H1 (cell line): Measurements from ENCODE around the gene CREB1. TPM values are rescaled to one million over a fixed set of nuclear protein-coding genes. Genes with fewer than 3 reads are reported as not detected.

ENCODE experiments used
- CTCF ChIA-PET: fragments of 300-600 bp; sonication (Branson Sonifier 250); formaldehyde crosslinking; loops from one replicate; lab custom pipeline; 2021; ENCODE audit not compliant: partially characterized antibody; lab: Charles Lee
- POLR2A ChIA-PET: fragments of 300-600 bp; sonication (Branson Sonifier 250); formaldehyde crosslinking; loops from one replicate; lab custom pipeline; 2021; ENCODE audit warnings: inconsistent platforms; ENCODE audit not compliant: partially characterized antibody; lab: Charles Lee
- DNase-seq, 2 experiments: peaks; one replicate each; pipeline versions ENCODE4 v3.0.0 to v3.0.0-alpha.2; 2010 to 2022; ENCODE audit warnings: low spot score in 2 of 2, low read depth in 1 of 2, mixed read lengths in 1 of 2
- FAIRE-seq: peaks from 2 replicates; lab custom pipeline; 2011; peaks lifted over from hg19 to GRCh38; lab: Jason Lieb, UNC
- H2AFZ ChIP-seq: 2 replicates; pipeline ENCODE4 v1.8.1; 2012; ENCODE audit warnings: low read length, inconsistent platforms
- H2AK5ac ChIP-seq: 2 replicates; pipeline ENCODE4 v1.6.1; 2013; ENCODE audit warnings: low read depth, low read length
- H2BK120ac ChIP-seq: replicated peaks from 2 replicates; pipeline ENCODE3; 2013; ENCODE audit warnings: low read depth, low read length, inconsistent platforms
- H2BK12ac ChIP-seq: 2 replicates; pipeline ENCODE4 v1.6.1; 2013; ENCODE audit warnings: low read depth, low read length
- H2BK15ac ChIP-seq: 2 replicates; pipeline ENCODE4 v1.6.1; 2013; ENCODE audit warnings: low read length
- H2BK20ac ChIP-seq: 2 replicates; pipeline ENCODE4 v1.6.1; 2013; ENCODE audit warnings: low read length
- H2BK5ac ChIP-seq: 2 replicates; pipeline ENCODE4 v1.6.1; 2013; ENCODE audit warnings: low read depth, low read length
- H3K14ac ChIP-seq: 2 replicates; pipeline ENCODE4 v1.6.1; 2013; ENCODE audit warnings: inconsistent platforms; ENCODE audit not compliant: insufficient read length
- H3K18ac ChIP-seq: 2 replicates; pipeline ENCODE4 v1.6.1; 2013; ENCODE audit warnings: low read length; ENCODE audit errors: extremely low read depth
- H3K23ac ChIP-seq: 2 replicates; pipeline ENCODE4 v1.6.1; 2013; ENCODE audit warnings: inconsistent platforms; ENCODE audit not compliant: insufficient read length
- H3K23me2 ChIP-seq: 2 replicates; pipeline ENCODE4 v1.6.1; 2013; ENCODE audit warnings: low read depth, low read length
- H3K27ac ChIP-seq: 2 replicates; pipeline ENCODE4 v1.6.1; 2011; ENCODE audit warnings: low read depth, low read length, inconsistent platforms
- H3K27me3 ChIP-seq, 4 experiments: replicated peaks in 1 of 4; 1 replicate in 1 of 4; 2 replicates in 3 of 4; pipeline versions ENCODE4 v1.6.1 to v1.8.1; 2011 to 2013; ENCODE audit warnings: low read length in 3 of 4, mild to moderate bottlenecking in 3 of 4, inconsistent platforms in 2 of 4, mixed read lengths in 2 of 4, moderate library complexity in 1 of 4; ENCODE audit not compliant: control insufficient read depth in 3 of 4, insufficient read depth in 3 of 4; ENCODE audit errors: extremely low read depth in 1 of 4
- H3K36me3 ChIP-seq, 4 experiments: 2 replicates each; pipeline versions ENCODE4 v1.6.1 to v1.8.1; 2011 to 2013; ENCODE audit warnings: mild to moderate bottlenecking in 4 of 4, low read length in 3 of 4, moderate library complexity in 2 of 4, control low read depth in 1 of 4, inconsistent platforms in 1 of 4; ENCODE audit not compliant: insufficient read depth in 4 of 4, control insufficient read depth in 2 of 4
- H3K4ac ChIP-seq: replicated peaks from 2 replicates; pipeline ENCODE3; 2013; ENCODE audit warnings: low read length, low read depth, mixed read lengths, inconsistent platforms; ENCODE audit not compliant: insufficient read length
- H3K4me1 ChIP-seq, 4 experiments: replicated peaks in 1 of 4; 1 replicate in 1 of 4; 2 replicates in 3 of 4; pipeline versions ENCODE4 v1.6.1 to v1.8.1; 2011 to 2013; ENCODE audit warnings: low read length in 3 of 4, inconsistent platforms in 2 of 4, mixed read lengths in 1 of 4; ENCODE audit not compliant: insufficient read depth in 4 of 4, control insufficient read depth in 3 of 4
- H3K4me2 ChIP-seq, 2 experiments: 2 replicates each; pipeline versions ENCODE4 v1.6.1 to v1.8.1; 2011 to 2013; ENCODE audit warnings: low read depth in 2 of 2, low read length in 2 of 2, control low read depth in 1 of 2, inconsistent platforms in 1 of 2, mild to moderate bottlenecking in 1 of 2; ENCODE audit not compliant: insufficient read depth in 1 of 2
- H3K4me3 ChIP-seq, 4 experiments: fragments of 200-600, 300-600 bp in 1 of 4; sonication (generic), shearing (Covaris generic), sonication (Bioruptor Twin) in 1 of 4; 2 replicates each; pipeline versions ENCODE4 v1.5.1 to v1.8.1; 2011 to 2016; ENCODE audit warnings: low read length in 4 of 4, low read depth in 3 of 4, control low read depth in 2 of 4, inconsistent platforms in 2 of 4, mild to moderate bottlenecking in 2 of 4, mixed read lengths in 1 of 4, moderate library complexity in 1 of 4; ENCODE audit not compliant: insufficient read depth in 2 of 4; ENCODE audit errors: extremely low read depth in 1 of 4
- H3K56ac ChIP-seq: replicated peaks from 2 replicates; pipeline ENCODE3; 2013; ENCODE audit warnings: low read depth, mild to moderate bottlenecking, mixed read lengths, low read length, inconsistent platforms; ENCODE audit not compliant: insufficient read length
- H3K79me1 ChIP-seq: 2 replicates; pipeline ENCODE4 v1.6.1; 2013; ENCODE audit warnings: low read depth, low read length, control low read depth
- H3K79me2 ChIP-seq, 2 experiments: 2 replicates each; pipeline versions ENCODE4 v1.6.1 to v1.8.1; 2012 to 2013; ENCODE audit warnings: low read length in 2 of 2, mild to moderate bottlenecking in 2 of 2, inconsistent platforms in 1 of 2; ENCODE audit not compliant: insufficient read depth in 2 of 2, control insufficient read depth in 1 of 2
- H3K9ac ChIP-seq, 4 experiments: replicated peaks in 1 of 4; 1 replicate in 1 of 4; 2 replicates in 3 of 4; pipeline versions ENCODE4 v1.6.1 to v1.8.1; 2011 to 2013; ENCODE audit warnings: low read depth in 3 of 4, low read length in 3 of 4, control low read depth in 2 of 4, mild to moderate bottlenecking in 2 of 4, moderate library complexity in 2 of 4, inconsistent platforms in 1 of 4; ENCODE audit errors: extremely low read depth in 1 of 4
- H3K9me3 ChIP-seq, 2 experiments: 2 replicates each; pipeline versions ENCODE4 v1.6.1 to v1.8.1; 2012 to 2013; ENCODE audit warnings: mild to moderate bottlenecking in 2 of 2, moderate library complexity in 2 of 2, control low read depth in 1 of 2, inconsistent platforms in 1 of 2, low read depth in 1 of 2, low read length in 1 of 2, mixed read lengths in 1 of 2; ENCODE audit not compliant: insufficient read depth in 2 of 2
- H4K20me1 ChIP-seq, 2 experiments: replicated peaks in 1 of 2; 2 replicates each; pipeline versions ENCODE3 to v1.8.1; 2011 to 2013; ENCODE audit warnings: inconsistent platforms in 2 of 2, low read length in 2 of 2, mild to moderate bottlenecking in 1 of 2; ENCODE audit not compliant: insufficient read depth in 2 of 2, control insufficient read depth in 1 of 2
- H4K5ac ChIP-seq: 2 replicates; pipeline ENCODE4 v1.6.1; 2013; ENCODE audit warnings: low read length, low read depth, mixed read lengths, inconsistent platforms; ENCODE audit not compliant: insufficient read length
- H4K8ac ChIP-seq: 2 replicates; pipeline ENCODE4 v1.8.0; 2013; ENCODE audit warnings: mild to moderate bottlenecking, moderate library complexity, low read length, inconsistent platforms; ENCODE audit not compliant: insufficient read depth; ENCODE audit errors: extremely low read depth
- H4K91ac ChIP-seq: replicated peaks from 2 replicates; pipeline ENCODE3; 2013; ENCODE audit warnings: low read length, mixed read lengths, inconsistent platforms; ENCODE audit not compliant: insufficient read length
- BCL11A ChIP-seq, 2 experiments: IDR thresholded peaks; one replicate each; pipeline ENCODE4 v1.6.1; 2011; ENCODE audit warnings: low read depth in 2 of 2, low read length in 2 of 2, mild to moderate bottlenecking in 2 of 2
- CBX8 ChIP-seq: fragments of 300-800, 300-1000 bp; sonication (generic); IDR thresholded peaks from 2 replicates; pipeline ENCODE4 v1.7.1; 2016; ENCODE audit warnings: low read depth, low read length, borderline replicate concordance
- POLR2AphosphoS5 ChIP-seq: IDR thresholded peaks from 2 replicates; pipeline ENCODE4 v1.6.1; 2011; ENCODE audit warnings: low read depth, low read length
- RBBP5 ChIP-seq: IDR thresholded peaks from 2 replicates; pipeline ENCODE4 v1.7.1; 2012; ENCODE audit warnings: low read depth, mild to moderate bottlenecking, inconsistent platforms, low read length, moderate library complexity, borderline replicate concordance
- TAF7 ChIP-seq: optimal IDR thresholded peaks from 2 replicates; pipeline ENCODE3; 2011; ENCODE audit warnings: low read depth, mild to moderate bottlenecking, inconsistent platforms, low read length, moderate library complexity, borderline replicate concordance
- TEAD4 ChIP-seq: IDR thresholded peaks from 2 replicates; pipeline ENCODE4 v1.6.1; 2012; ENCODE audit warnings: low read depth, low read length, inconsistent platforms, mixed read lengths
- ZNF274 ChIP-seq: IDR thresholded peaks from 2 replicates; pipeline ENCODE4 v1.7.0; 2012; ENCODE audit warnings: low read length, borderline replicate concordance; ENCODE audit errors: extremely low read depth
- WGBS, 2 experiments: shearing (Covaris generic) in 1 of 2; methylation state at CpG; one replicate each; pipeline versions ENCODE4 v1.1.6 to v1.1.7; 2013 to 2015; ENCODE audit warnings: low lambda C conversion rate in 2 of 2, mixed read lengths in 2 of 2, inconsistent platforms in 1 of 2, low coverage in 1 of 2, missing lambda C conversion rate in 1 of 2; ENCODE audit not compliant: insufficient replicate concordance in 2 of 2, insufficient coverage in 1 of 2, insufficient read length in 1 of 2; ENCODE audit errors: extremely low coverage in 1 of 2, missing lambda C conversion rate in 1 of 2; 5-methylcytosine and 5-hydroxymethylcytosine counted together
- polyA plus RNA-seq, 7 experiments: library from polyadenylated mRNA; depleted of rRNA in 3 of 7; stranded (reverse) in 5 of 7; unstranded in 2 of 7; fragments of >200 nt in 5 of 7; fragments of 200-250 nt in 2 of 7; gene quantifications; 1 replicate in 5 of 7; 2 replicates in 1 of 7; 4 replicates in 1 of 7; pipeline versions ENCODE4 v1.2.1 to v1.2.3, GENCODE V29; 2011 to 2013; ENCODE audit warnings: missing spikeins in 2 of 7, mixed read lengths in 2 of 7
- total RNA-seq: library from RNA; stranded (reverse); fragmentation: NEBNext Ultra II Directional; extraction: Animal tissue kit (Norgen Biotek cat#: 25700); gene quantifications from 2 replicates; pipeline ENCODE4 v1.2.1, GENCODE V29; 2021

CREB1 gene
- total and polyA plus RNA-seq, 2 of the 8 experiments (the other 6 are each of a cell fraction or from before 2014, with no cell fraction given): 46.3 to 99.0 TPM

DNA sequence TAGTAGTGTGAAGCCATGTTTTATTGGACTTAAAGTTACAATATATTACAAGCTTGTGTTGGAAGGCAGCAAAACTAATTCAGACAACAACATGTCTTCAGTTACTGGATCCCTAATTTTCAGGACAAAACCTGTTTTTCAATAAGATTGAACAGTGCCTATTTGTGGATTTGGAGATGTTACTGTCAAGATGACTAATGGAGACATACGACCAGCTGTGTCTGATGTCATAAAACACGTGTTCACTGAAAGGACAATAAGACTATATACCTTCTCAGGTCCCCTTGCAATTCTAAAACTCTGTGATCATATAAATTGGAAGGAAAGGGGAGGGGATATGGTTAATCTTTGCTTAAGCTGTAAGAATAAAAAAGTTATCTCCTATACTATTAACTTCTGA, 73.7 kb downstream of the CREB1 start:
- WGBS, 2 experiments: 86% methylated on average over 2 of the region's 2 CpGs; no CpG with 5 or more reads in 1 of the 2 experiments
- H3K4me3 ChIP-seq: no peak overlapping the region
- H2BK20ac ChIP-seq: no peak overlapping the region
- H3K27ac ChIP-seq: no peak overlapping the region
- DNase-seq (no peak), FAIRE-seq (no peak)
- ChIA-PET POLR2A (interaction anchor here (0.8 to 1.0 kb wide), 2 partner anchors 18 to 346 kb away, joined by 3 to 4 read pairs; no protein-coding TSS in a partner anchor), CTCF (interaction anchor here (1.5 kb wide), 1 partner anchor 17 kb away, joined by 4 read pairs; no protein-coding TSS in a partner anchor)
- H3K18ac ChIP-seq: no peak overlapping the region
- H2BK12ac ChIP-seq: no peak overlapping the region
- H4K20me1 ChIP-seq: peaks cover 0 to 1% of the 10 kb centered on the region in 2 experiments
- no peak overlapping the region for H2BK15ac ChIP-seq
- no peaks in the 10 kb centered on the region for H3K79me1 ChIP-seq
- H2AK5ac ChIP-seq: no peak overlapping the region
- H3K23me2 ChIP-seq: no peaks in the 10 kb centered on the region; the same call in 1 of the 2 replicates
- no peaks in the 10 kb centered on the region for H3K79me2 ChIP-seq
- no peak overlapping the region for H3K56ac ChIP-seq
- no peaks in the 10 kb centered on the region for H3K4me1 ChIP-seq
- no peak overlapping the region for H3K4ac ChIP-seq
- TF ChIP-seq TAF7 (no peak), ZNF274 (no peak), TEAD4 (no peak), RBBP5 (no peak), POLR2AphosphoS5 (no peak), BCL11A (IDR thresholded peaks at IDR 0.05; ENCODE audit: low read depth in 2 of 2, low read length in 2 of 2) (no peak), CBX8 (no peak)
- no peaks in the 10 kb centered on the region for H3K27me3 ChIP-seq
- no peak overlapping the region for H3K9ac ChIP-seq
- no peaks in the 10 kb centered on the region for H3K9me3 ChIP-seq
- H3K4me2 ChIP-seq: no peak overlapping the region
- no peak overlapping the region for H4K5ac ChIP-seq
- H3K23ac ChIP-seq: no peak overlapping the region
- H2BK5ac ChIP-seq: no peak overlapping the region
- no peak overlapping the region for H2AFZ ChIP-seq
- no peak overlapping the region for H4K91ac ChIP-seq
- no peak overlapping the region for H4K8ac ChIP-seq
- H2BK120ac ChIP-seq: no peak overlapping the region
- peaks cover 0 to 7% (median under 1%) of the 10 kb centered on the region in 4 experiments; a peak in 2 of 8 replicates for H3K36me3 ChIP-seq
- H3K14ac ChIP-seq: no peak overlapping the region
